GM21786 (cell line): ENCODE measurements around the gene PDLIM5.
"Not testable (repeated sequence)": the region's sequence is repeated elsewhere in the genome, so short reads cannot be mapped to it uniquely, and the experiment has no call there.

Experiments used
- ATAC-seq: cut with Tn5 transposase; IDR thresholded peaks from one replicate; pipeline ENCODE4 v1.9.1; 2021; ENCODE audit not compliant: unreplicated experiment

PDLIM5 gene

GRCh38 chr4:94488670-94489069 lies 36.9 kb downstream of the PDLIM5 start:
- no peak for ATAC-seq

GRCh38 chr4:94489098-94489497 lies 37.4 kb downstream of the PDLIM5 start:
- ATAC-seq, result no peak

GRCh38 chr4:94490437-94490836 lies 38.7 kb downstream of the PDLIM5 start:
- no peak for ATAC-seq

GRCh38 chr4:94491322-94491721 lies 39.6 kb downstream of the PDLIM5 start:
- ATAC-seq, result no peak

DNA sequence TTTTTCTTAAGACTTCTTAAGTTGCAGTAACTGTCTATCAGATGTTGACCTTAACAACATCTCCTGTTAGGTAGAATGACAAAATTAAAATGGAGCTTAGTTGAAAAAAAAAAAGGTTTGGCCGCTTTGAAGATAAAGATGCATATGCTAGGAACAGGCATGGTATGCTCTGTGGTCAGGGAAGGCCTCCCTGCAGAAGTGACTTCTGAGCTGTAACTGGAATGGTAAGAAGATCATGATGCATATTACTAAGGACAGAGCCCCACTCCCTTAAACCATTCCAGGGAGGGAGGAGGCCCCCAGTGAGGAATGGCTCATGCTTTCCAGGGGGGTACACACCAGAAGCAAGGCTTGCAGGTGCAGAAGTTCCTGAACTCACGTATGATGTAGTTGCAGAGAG lies 43.7 kb downstream of the PDLIM5 start:
- ATAC-seq, result no peak

GRCh38 chr4:94497690-94498089 lies 45.9 kb downstream of the PDLIM5 start:
- ATAC-seq, result no peak

DNA sequence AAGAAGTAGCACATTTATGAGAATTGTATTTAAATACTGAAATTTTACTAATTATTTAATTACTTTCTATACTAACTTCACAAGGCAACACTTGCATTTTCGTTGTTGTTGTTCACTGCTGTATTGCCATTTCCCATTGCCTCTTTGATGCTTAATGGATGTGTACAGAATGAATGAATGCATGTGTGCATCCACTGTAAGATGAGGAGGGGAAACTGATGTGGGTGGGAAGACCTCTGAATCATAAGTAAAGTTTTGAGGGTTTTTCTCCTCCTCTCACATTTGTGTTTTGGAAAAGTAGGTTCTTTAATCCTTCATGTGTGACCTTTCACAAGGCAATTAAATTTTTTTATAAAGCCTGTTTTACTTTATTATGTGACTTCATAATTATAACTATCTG lies 46.8 kb downstream of the PDLIM5 start:
- ATAC-seq, result no peak

- ATAC-seq, result no peak
Observed at GRCh38 chr4:94500685-94501084, 48.9 kb downstream of the PDLIM5 start.

GRCh38 chr4:94504545-94504944 lies 52.8 kb downstream of the PDLIM5 start:
- no peak for ATAC-seq

DNA sequence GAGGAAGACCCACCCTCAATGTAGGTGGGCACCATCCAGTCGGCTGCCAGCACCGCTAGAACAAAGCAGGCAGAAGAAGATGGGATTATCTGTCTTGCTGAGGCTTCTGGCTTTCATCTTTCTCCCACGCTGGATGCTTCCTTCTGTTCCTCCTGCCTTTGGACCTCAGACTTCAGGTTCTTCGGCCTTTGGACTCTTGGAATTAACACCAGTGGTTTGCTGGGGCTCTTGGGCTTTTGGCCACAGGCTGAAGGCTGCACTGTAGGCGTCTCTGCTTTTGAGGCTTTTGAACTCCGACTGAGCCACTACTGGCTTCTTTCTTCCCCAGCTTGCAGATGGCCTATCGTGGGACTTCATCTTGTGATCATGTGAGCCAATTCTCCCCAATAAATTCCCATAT lies 55.1 kb downstream of the PDLIM5 start:
- no peak for ATAC-seq

GRCh38 chr4:94507281-94507680 lies 55.5 kb downstream of the PDLIM5 start:
- no peak for ATAC-seq

DNA sequence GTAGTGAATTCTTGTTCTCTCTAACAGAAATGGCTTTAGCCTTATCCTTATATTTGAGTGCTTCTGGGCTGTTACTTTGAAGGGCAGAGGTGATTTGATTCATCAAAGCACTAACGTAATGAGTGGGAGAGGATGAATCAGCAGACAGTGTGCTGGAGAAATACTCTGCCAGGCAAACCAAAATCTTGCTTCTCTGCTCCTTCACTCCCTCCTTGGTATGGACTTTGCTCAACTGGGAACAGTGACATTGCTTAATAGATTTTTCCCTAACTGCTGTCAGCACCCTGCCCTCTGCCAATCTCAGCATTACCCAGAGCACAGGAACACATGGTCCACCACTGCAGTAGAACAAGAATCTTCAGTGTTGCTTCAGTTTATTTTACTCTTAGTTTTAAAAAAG lies 56.0 kb downstream of the PDLIM5 start:
- no peak for ATAC-seq

DNA sequence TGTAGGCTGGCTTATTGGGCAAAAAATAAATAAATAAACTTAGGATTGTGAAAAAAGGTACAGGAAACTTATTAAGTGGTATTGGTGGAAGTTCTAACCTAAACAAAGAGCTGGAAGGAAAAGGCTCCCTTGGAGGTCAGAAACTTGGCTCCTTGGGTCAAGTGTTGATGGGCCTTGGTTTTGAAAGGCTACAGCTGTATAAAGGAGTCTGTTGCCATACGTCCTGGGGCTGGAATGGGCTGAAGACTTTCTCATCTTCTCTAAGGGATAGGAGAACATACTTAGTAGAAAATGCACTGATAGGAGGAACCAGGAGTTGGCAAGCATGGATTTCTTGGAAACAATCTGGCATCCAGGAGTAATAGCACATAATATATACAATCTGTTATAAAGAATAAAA lies 56.6 kb downstream of the PDLIM5 start:
- no peak for ATAC-seq

- no peak for ATAC-seq
Observed at GRCh38 chr4:94508806-94509205, 57.1 kb downstream of the PDLIM5 start.

- no peak for ATAC-seq
Observed at GRCh38 chr4:94511591-94511990, 59.8 kb downstream of the PDLIM5 start.

DNA sequence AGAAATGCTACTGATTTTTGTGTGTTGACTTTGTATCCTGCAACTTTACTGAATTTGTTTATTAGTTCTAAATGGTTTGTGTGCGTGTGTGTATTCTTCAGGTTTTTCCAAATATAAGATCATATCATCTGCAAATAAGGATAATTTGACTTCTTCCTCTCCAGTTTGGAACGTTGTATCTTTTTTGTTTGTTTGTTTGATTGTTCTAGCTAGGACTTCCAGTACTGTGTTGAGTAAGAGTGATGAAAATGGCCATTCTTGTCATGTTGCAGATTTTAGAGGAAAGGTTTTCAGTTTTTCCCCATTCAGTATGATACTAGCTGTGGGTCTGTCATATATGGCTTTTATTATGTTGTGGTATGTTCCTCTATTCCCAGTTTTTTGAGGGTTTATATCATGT lies 61.8 kb downstream of the PDLIM5 start:
- not testable (repeated sequence) for ATAC-seq

DNA sequence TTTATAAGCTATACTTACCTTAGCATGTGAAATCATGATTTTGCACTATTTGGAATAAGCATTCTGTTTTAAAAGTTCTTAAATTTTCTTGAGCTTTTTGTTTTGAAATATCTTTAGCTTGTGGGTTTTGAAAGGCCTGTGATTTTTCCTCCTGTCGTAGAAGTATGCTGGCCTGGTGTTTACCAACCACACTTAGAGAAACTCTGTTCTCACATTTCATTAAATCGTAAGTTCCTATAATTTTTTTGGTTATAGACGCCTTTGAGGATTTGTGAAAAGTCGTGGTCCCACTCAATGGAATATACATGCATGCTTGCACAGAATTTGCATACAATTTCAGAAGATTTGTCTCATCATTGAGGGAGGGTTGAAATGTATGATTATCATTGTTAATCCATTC lies 63.6 kb downstream of the PDLIM5 start:
- no peak for ATAC-seq

DNA sequence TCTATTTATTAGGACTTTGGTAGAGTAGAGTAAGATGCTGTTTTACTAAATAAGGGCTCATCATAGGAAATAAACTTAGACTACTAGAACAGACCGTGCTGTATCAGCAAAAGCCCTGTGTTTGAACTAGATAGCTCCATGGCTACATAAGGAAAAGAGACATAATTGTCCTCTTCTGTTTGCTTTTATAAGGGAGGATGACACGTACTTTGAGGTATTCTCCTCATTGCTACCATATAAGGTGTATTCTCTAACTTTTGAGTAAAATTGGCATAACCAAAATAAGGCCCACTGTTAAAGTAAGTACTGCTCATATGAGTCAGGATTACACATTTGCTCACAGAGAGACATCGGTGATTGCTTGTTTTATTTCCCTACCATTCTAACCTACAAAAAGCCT lies 64.3 kb downstream of the PDLIM5 start:
- ATAC-seq, result no peak

DNA sequence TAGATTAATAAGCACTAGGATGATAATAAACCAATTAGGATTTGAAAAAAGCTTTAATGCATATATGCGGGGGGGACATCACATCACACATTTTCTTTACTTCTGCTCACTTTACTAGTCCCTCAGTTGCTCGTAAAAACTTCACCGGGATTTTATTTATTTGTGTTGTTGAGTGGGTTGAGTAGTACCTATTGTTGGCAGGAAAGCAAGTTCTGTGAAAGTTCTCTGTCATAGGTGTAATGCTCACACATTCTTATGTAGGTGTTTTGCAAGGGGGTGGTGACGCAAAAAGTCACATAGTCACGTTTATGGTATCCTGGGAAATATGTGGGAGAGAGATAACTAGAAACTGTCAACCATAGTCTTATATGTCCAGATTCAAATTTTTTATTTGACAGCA lies 65.3 kb downstream of the PDLIM5 start:
- ATAC-seq, result no peak

GRCh38 chr4:94517492-94517891 lies 65.8 kb downstream of the PDLIM5 start:
- ATAC-seq, result no peak

- ATAC-seq, result no peak
Observed at GRCh38 chr4:94519019-94519418, 67.3 kb downstream of the PDLIM5 start.

DNA sequence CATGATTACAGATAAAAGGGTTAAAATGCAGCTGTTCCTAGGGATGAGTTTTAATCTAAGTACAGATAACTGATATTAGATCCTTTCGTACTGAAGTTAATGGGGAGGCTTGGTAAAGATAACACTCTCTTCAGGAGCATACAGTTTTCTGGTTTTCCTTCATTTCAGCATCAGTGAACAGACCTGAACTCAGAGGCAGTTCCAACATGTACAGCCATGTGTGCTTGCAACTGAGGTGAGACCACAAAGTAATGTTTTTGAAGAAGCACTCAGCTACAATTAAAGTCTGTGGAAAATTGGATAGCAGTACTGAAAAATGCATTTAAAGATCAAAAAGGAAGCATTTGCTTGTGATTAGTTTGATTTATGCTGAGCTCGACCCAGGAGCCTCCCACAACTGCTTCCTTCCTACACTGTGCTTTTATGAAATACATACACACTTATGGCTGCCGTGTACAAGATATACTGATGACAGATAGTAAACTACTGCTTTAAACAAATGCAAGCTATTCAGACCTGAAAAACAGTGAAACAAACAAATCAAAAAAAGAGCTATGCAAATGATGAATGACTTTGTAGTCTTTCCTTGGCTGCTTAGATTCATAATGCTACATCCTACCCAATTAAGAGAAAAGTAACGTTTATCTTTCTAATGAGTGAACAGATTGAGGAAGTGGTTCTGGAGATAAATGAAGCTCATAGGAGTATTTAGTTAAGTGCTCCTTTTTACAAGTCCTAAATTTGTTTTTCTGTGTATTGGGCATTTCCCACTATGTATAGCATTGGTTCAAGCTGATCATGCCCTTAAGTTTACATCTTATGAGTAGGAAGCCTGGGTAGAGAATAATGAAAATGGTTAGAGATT lies 68.4 kb downstream of the PDLIM5 start:
- ATAC-seq, result peak; percentile 42

DNA sequence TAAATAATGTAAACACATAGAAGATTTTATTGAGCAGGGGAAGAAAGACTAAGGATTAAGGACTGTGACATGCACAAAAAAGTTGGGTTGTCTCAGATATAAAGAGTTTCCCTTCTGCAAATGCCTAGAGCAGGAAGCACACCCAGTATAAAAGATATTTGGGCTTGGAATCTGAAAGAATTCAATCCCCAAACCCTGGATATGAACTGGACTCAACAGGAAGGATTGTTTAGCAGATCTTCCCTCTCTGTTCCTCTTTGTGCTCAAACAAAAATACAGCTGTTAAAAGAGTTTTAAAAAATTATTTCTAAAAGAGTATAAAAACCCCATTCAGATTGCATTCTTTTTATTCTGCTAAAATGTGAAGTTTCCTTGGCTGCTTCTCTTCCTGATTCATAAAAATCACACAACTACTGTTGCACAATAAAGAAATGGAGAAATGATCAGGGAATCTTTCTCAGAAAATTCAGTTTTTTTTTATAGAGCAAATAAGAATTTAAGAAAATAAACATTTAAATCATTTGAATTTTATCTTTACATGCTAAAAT lies 71.4 kb downstream of the PDLIM5 start:
- ATAC-seq, result no peak
